ENCODE measurements around the gene STK4.

The STK4 gene

GRCh38 chr20:45119556-45120266 lies 153.4 kb downstream of the STK4 start:
- H3K27me3 ChIP-seq (ENCODE audit: insufficient read depth, low read length), result peaks cover 50% of the 10 kb centered on the region
- H3K79me2 ChIP-seq (ENCODE audit: control insufficient read depth, insufficient read depth, low read length, unreplicated experiment), result no peaks in the 10 kb centered on the region
- H3K4me3 ChIP-seq (ENCODE audit: low read depth, low read length), result no peak overlapping the region
- no peaks in the 10 kb centered on the region for H3K36me3 ChIP-seq (ENCODE audit: insufficient read depth, low read length)
- no peak overlapping the region for H3K27ac ChIP-seq (ENCODE audit: low read depth, low read length)
- no peak overlapping the region for H2AFZ ChIP-seq (ENCODE audit: low read length, unreplicated experiment)
- no peaks in the 10 kb centered on the region for H3K4me1 ChIP-seq (ENCODE audit: control insufficient read depth, insufficient read depth, low read length, unreplicated experiment)

GRCh38 chr20:45121388-45121787 lies 155.1 kb downstream of the STK4 start:
- H3K27ac ChIP-seq (ENCODE audit: low read depth, low read length), result no peak overlapping the region
- H3K36me3 ChIP-seq (ENCODE audit: insufficient read depth, low read length), result no peaks in the 10 kb centered on the region
- H3K79me2 ChIP-seq (ENCODE audit: control insufficient read depth, insufficient read depth, low read length, unreplicated experiment), result no peaks in the 10 kb centered on the region
- no peak overlapping the region for H3K4me3 ChIP-seq (ENCODE audit: low read depth, low read length)
- peaks cover 64% of the 10 kb centered on the region for H3K27me3 ChIP-seq (ENCODE audit: insufficient read depth, low read length)
- no peaks in the 10 kb centered on the region for H3K4me1 ChIP-seq (ENCODE audit: control insufficient read depth, insufficient read depth, low read length, unreplicated experiment)
- no peak overlapping the region for H2AFZ ChIP-seq (ENCODE audit: low read length, unreplicated experiment)

- Histone ChIP-seq H3K27me3 (ENCODE audit: insufficient read depth, low read length) (peaks cover 76% of the 10 kb centered on the region), H3K4me1 (ENCODE audit: control insufficient read depth, insufficient read depth, low read length, unreplicated experiment) (no peaks in the 10 kb centered on the region), H3K4me3 (ENCODE audit: low read depth, low read length) (no peak within 1 kb of the TSS), H3K36me3 (ENCODE audit: insufficient read depth, low read length) (no peaks in the 10 kb centered on the region), H3K27ac (ENCODE audit: low read depth, low read length) (no peak within 1 kb of the TSS), H3K79me2 (ENCODE audit: control insufficient read depth, insufficient read depth, low read length, unreplicated experiment) (no peaks in the 10 kb centered on the region), H2AFZ (ENCODE audit: low read length, unreplicated experiment) (no peak within 1 kb of the TSS)
Observed at GRCh38 chr20:45124365-45124764, 158.1 kb downstream of the STK4 start, which contains the start of gene WFDC12. Gene WFDC12 (minus strand): TSS chr20:45124465. CDS start chr20:45124447, 18 bp downstream.

- Histone ChIP-seq H3K27ac (ENCODE audit: low read depth, low read length) (no peak overlapping the region), H2AFZ (ENCODE audit: low read length, unreplicated experiment) (no peak overlapping the region), H3K4me1 (ENCODE audit: control insufficient read depth, insufficient read depth, low read length, unreplicated experiment) (no peaks in the 10 kb centered on the region), H3K27me3 (ENCODE audit: insufficient read depth, low read length) (peaks cover 76% of the 10 kb centered on the region), H3K36me3 (ENCODE audit: insufficient read depth, low read length) (no peaks in the 10 kb centered on the region), H3K4me3 (ENCODE audit: low read depth, low read length) (no peak overlapping the region), H3K79me2 (ENCODE audit: control insufficient read depth, insufficient read depth, low read length, unreplicated experiment) (no peaks in the 10 kb centered on the region)
Observed at GRCh38 chr20:45128099-45128498, 161.8 kb downstream of the STK4 start.
